Measurements from ENCODE around the gene AQP12B. TPM values are rescaled to one million over a fixed set of nuclear protein-coding genes. Genes with fewer than 3 reads are reported as not detected.

AQP12B gene
- total RNA-seq, 1 donor from 2014 or later: not detected

DNA sequence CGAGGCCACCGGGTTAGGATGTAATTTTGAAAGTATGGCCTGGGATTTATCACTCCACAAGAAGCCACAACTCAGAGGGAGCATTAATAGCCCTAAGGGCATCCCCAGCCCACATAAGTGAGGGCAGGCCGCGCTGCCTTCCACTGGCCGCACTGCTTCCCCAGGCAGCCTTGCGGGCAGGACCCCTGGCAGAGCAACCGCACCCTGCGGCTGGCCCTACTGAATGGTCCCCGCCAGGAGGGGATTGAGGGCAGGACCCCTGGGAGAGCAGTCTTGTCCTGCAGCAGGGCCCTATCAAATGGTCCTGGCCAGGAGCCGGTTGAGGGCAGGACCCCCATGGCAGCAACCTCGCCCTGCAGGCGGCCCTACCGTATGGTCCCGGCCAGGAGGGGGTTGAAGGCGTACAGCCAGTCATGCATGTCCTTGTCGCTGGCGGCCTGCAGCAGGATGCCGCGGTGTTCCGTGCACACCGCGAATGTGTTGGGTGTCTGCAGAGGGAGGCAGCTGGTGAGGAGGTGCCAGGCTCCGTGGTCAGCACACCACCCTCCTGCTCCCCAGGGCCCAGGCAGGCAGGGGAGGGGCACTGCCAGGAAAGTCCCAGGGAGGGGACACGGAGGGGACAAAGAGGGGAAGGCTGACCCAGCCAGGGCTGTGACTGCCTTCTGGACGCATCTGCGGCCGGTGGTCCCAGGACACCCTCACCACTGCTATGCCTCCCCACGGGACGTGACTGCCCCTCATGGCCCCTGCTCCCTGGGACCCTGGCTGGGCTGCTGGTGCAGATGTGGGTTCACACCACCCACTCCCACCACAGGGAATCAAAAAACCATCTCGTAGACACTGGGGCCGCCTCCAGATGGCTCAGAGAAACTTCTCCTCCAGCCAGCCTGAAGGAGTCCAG lies 35.2 kb upstream of the AQP12B start:
- H3K36me3 Mint-ChIP-seq (ENCODE audit: low read depth, unreplicated experiment): no peaks in the 10 kb centered on the region
- TF ChIP-seq, protein P1, sequence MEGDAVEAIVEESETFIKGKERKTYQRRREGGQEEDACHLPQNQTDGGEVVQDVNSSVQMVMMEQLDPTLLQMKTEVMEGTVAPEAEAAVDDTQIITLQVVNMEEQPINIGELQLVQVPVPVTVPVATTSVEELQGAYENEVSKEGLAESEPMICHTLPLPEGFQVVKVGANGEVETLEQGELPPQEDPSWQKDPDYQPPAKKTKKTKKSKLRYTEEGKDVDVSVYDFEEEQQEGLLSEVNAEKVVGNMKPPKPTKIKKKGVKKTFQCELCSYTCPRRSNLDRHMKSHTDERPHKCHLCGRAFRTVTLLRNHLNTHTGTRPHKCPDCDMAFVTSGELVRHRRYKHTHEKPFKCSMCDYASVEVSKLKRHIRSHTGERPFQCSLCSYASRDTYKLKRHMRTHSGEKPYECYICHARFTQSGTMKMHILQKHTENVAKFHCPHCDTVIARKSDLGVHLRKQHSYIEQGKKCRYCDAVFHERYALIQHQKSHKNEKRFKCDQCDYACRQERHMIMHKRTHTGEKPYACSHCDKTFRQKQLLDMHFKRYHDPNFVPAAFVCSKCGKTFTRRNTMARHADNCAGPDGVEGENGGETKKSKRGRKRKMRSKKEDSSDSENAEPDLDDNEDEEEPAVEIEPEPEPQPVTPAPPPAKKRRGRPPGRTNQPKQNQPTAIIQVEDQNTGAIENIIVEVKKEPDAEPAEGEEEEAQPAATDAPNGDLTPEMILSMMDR (IDR thresholded peaks at IDR 0.05; ENCODE audit: unreplicated experiment): no peak
- no peak overlapping the region for H3K4me3 Mint-ChIP-seq (ENCODE audit: unreplicated experiment)
- no peaks in the 10 kb centered on the region for H3K9me3 Mint-ChIP-seq (ENCODE audit: unreplicated experiment)
- H3K4me1 Mint-ChIP-seq (ENCODE audit: unreplicated experiment): no peaks in the 10 kb centered on the region
- no peak overlapping the region for H3K27ac Mint-ChIP-seq (ENCODE audit: unreplicated experiment)
- DNase-seq (ENCODE audit: low spot score): no peak
- peaks cover 7% of the 10 kb centered on the region for H3K27me3 Mint-ChIP-seq (ENCODE audit: unreplicated experiment)

DNA sequence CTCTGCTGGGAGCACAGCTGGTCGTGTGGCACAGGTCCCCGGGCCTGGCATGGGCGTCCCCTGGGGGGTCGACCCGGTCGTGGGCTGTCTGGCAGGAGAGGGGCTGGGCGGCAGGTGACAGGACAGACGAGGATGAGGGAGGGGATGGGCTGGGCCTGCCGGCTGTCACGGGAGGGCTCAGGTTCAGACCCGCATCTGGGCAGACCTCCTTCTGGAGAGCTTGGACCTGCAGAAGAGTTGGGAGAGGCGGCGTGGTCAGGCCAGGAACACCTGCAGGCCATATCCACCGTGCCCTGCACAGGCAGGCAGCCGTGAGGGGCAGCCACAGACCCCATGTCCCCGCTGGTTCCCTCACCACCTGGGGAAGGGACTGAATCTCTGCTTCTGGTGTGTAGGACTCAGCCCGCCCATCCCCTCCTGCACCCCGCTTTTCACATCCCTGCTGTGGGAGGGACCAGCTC lies 34.5 kb upstream of the AQP12B start:
- H3K4me3 Mint-ChIP-seq (ENCODE audit: unreplicated experiment): no peak overlapping the region
- TF ChIP-seq, protein P1 (IDR thresholded peaks at IDR 0.05; ENCODE audit: unreplicated experiment): no peak
- no peak for DNase-seq (ENCODE audit: low spot score)

DNA sequence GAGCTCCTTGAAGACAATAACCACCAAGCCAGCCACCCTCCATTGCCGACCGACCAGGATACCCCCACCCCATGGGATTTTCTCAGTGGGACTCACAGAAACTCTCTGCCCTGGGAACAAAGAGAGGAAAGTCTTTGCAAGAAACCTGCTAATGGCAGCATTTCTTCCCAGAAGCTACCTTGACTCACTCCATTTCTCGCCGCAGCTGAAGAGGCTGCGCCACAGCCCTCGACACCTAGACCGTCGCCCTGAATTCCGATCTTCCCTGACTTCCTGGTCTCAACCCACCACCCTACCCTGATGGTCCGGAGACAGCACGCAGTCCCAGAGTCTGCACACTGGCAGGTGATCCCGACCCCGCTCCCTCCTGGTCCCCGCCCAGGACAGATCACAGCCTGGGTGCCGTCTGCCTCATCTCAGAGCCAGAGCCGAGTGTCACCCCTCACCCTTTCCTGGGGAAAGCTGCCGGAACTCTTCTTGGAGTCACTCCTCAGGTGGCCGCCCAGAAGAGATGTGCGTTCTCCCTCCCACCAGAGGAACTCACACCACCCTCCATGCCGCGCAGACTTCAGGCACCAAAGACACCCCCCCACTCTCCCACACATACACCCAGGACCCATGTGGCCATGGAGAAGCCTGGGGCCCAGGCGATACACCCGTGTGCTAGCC lies 33.6 kb upstream of the AQP12B start:
- peaks cover 5% of the 10 kb centered on the region for H3K27me3 Mint-ChIP-seq (ENCODE audit: unreplicated experiment)
- no peak for DNase-seq (ENCODE audit: low spot score)
- H3K9me3 Mint-ChIP-seq (ENCODE audit: unreplicated experiment): no peaks in the 10 kb centered on the region
- H3K4me3 Mint-ChIP-seq (ENCODE audit: unreplicated experiment): no peak overlapping the region
- TF ChIP-seq, protein P1 (IDR thresholded peaks at IDR 0.05; ENCODE audit: unreplicated experiment): no peak
- H3K27ac Mint-ChIP-seq (ENCODE audit: unreplicated experiment): no peak overlapping the region
- no peaks in the 10 kb centered on the region for H3K36me3 Mint-ChIP-seq (ENCODE audit: low read depth, unreplicated experiment)
- H3K4me1 Mint-ChIP-seq (ENCODE audit: unreplicated experiment): no peaks in the 10 kb centered on the region

More for the DNA sequence above, 34.5 kb upstream of the AQP12B start:
- Mint-ChIP-seq H3K9me3 (ENCODE audit: unreplicated experiment) (no peaks in the 10 kb centered on the region), H3K27me3 (ENCODE audit: unreplicated experiment) (peaks cover 7% of the 10 kb centered on the region), H3K27ac (ENCODE audit: unreplicated experiment) (no peak overlapping the region), H3K4me1 (ENCODE audit: unreplicated experiment) (no peaks in the 10 kb centered on the region), H3K36me3 (ENCODE audit: low read depth, unreplicated experiment) (no peaks in the 10 kb centered on the region)

- Mint-ChIP-seq H3K27ac (ENCODE audit: unreplicated experiment) (no peak overlapping the region), H3K27me3 (ENCODE audit: unreplicated experiment) (peaks cover 5% of the 10 kb centered on the region), H3K4me1 (ENCODE audit: unreplicated experiment) (no peaks in the 10 kb centered on the region), H3K4me3 (ENCODE audit: unreplicated experiment) (no peak overlapping the region), H3K36me3 (ENCODE audit: low read depth, unreplicated experiment) (no peaks in the 10 kb centered on the region), H3K9me3 (ENCODE audit: unreplicated experiment) (no peaks in the 10 kb centered on the region)
- TF ChIP-seq, protein P1 (IDR thresholded peaks at IDR 0.05; ENCODE audit: unreplicated experiment): no peak
- no peak for DNase-seq (ENCODE audit: low spot score)
Observed at GRCh38 chr2:240714747-240715725, 32.4 kb upstream of the AQP12B start.

Measured in endothelial cell (in vitro differentiated cells).